K562 (cell line): ENCODE results near the gene COQ5. TPM values are rescaled to one million over a fixed set of nuclear protein-coding genes. Genes with fewer than 3 reads are reported as not detected.
A peak's percentile ranks its signal among the peaks of the same experiment; 100 is the strongest.

Experiments
- KAT8 ChIP-seq: fragments of 450-650 bp; IDR thresholded peaks from 2 replicates; pipeline ENCODE4 v1.6.1; 2016; ENCODE audit warnings: low read depth, mild to moderate bottlenecking
- LEF1 ChIP-seq: fragments of 450-650 bp; IDR thresholded peaks from 2 replicates; pipeline ENCODE4 v1.6.1; 2016; ENCODE audit warnings: mild to moderate bottlenecking
- POLR2H ChIP-seq: IDR thresholded peaks from 2 replicates; pipeline ENCODE4 v1.6.1; 2016; ENCODE audit warnings: missing genetic modification characterization, low read depth, mild to moderate bottlenecking, control low read depth, missing compliant biosample characterization, moderate library complexity
- TRIM24 ChIP-seq, 2 experiments: fragments of 450-650 bp; IDR thresholded peaks; 2 replicates each; pipeline ENCODE4 v1.6.1; 2016
- ZNF174 ChIP-seq: fragments of 250-450 bp; sonication (Bioruptor Pico); IDR thresholded peaks from 2 replicates; pipeline ENCODE4 v1.4.0; 2020; ENCODE audit warnings: mild to moderate bottlenecking
- polyA plus RNA-seq, 8 experiments: library from polyadenylated mRNA; depleted of rRNA in 4 of 8; stranded (reverse) in 5 of 8; unstranded in 3 of 8; fragments of >200 nt; fragmentation: Nextera tagmentation in 2 of 8; fragmentation: Illumina TruSeq in 1 of 8; extraction: Ambion mirVana in 2 of 8; extraction: Trizol in 1 of 8; gene quantifications; 2 replicates each; pipeline versions ENCODE4 v1.2.1 to v1.2.3, GENCODE V29; 2011 to 2014; ENCODE audit warnings: inconsistent platforms in 1 of 8, missing spikeins in 1 of 8
- total RNA-seq, 7 experiments: library from RNA; depleted of rRNA in 6 of 7; stranded (reverse); fragments of >200 nt in 6 of 7; fragmentation: Illumina TruSeq in 2 of 7; extraction: Trizol in 2 of 7; gene quantifications; 2 replicates each; pipeline versions ENCODE4 v1.2.1 to v1.2.3, GENCODE V29; 2011 to 2021; ENCODE audit warnings: low replicate concordance in 1 of 7
- TF ChIP-seq, protein P1 (sequence below): fragments of 450-650 bp; formaldehyde crosslinking; IDR thresholded peaks from 2 replicates; pipeline ENCODE4 v1.4.0; 2022; ENCODE audit warnings: missing genetic modification characterization
- TF ChIP-seq, protein P2 (sequence below): fragments of 450-650 bp; formaldehyde crosslinking; IDR thresholded peaks from 2 replicates; pipeline ENCODE4 v1.4.0; 2020; ENCODE audit warnings: mild to moderate bottlenecking, moderate library complexity

The COQ5 gene
- total and polyA plus RNA-seq, 9 of the 15 experiments (the other 6 are each of a cell fraction or from before 2014, with no cell fraction given), result 19.2 to 59.7 (median 30.4) TPM

DNA sequence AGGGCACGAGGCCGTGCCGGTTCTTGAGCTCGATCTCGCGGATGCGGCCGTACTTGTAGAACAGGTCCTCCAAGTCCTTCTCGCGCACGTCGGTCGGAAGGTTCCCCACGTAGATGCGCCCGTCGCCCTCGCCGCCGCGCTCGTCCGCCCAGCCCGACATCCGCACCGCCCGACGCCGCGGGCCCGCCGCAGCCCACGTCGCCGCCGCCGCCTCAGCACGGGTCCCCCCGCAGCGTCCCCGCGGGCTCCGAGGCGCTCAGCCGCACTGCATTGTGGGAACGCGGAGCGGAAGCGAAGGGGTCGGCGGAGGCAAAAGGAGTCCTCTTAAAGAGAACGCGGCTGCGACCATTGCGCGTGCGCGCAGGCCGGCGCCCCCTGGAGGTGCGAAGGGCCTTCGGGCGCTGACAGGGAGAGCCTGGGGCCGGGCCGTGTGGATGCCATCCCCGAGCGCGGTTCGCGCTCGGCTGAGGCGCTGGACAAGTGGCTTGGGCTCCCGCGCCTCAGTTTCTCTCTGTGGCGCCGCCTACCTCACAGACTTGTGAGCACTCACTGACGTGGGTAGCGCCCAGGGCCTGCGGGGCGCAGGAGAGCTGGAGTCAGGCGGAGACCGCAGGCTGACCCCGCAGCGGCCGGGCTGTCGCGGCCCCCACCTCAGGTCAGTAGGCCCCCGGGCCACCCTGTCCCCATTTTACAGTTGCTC, 59.4 kb downstream of the COQ5 start, which contains the start of gene SRSF9 (continued):
- TF ChIP-seq ZNF174 (CRISPR knock-in tag) (no peak), KAT8 (no peak), POLR2H (tag) (peak; percentile 73), TRIM24 (IDR thresholded peaks at IDR 0.05) (no peak; a peak in 1 of 4 replicates), LEF1 (no peak)
- TF ChIP-seq, protein P1, sequence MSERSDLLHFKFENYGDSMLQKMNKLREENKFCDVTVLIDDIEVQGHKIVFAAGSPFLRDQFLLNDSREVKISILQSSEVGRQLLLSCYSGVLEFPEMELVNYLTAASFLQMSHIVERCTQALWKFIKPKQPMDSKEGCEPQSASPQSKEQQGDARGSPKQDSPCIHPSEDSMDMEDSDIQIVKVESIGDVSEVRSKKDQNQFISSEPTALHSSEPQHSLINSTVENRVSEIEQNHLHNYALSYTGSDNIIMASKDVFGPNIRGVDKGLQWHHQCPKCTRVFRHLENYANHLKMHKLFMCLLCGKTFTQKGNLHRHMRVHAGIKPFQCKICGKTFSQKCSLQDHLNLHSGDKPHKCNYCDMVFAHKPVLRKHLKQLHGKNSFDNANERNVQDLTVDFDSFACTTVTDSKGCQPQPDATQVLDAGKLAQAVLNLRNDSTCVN (CRISPR knock-in tag), result no peak
- TF ChIP-seq, protein P2, sequence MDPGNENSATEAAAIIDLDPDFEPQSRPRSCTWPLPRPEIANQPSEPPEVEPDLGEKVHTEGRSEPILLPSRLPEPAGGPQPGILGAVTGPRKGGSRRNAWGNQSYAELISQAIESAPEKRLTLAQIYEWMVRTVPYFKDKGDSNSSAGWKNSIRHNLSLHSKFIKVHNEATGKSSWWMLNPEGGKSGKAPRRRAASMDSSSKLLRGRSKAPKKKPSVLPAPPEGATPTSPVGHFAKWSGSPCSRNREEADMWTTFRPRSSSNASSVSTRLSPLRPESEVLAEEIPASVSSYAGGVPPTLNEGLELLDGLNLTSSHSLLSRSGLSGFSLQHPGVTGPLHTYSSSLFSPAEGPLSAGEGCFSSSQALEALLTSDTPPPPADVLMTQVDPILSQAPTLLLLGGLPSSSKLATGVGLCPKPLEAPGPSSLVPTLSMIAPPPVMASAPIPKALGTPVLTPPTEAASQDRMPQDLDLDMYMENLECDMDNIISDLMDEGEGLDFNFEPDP (CRISPR knock-in tag), result no peak
